Liver (tissue), 9 donors: ENCODE data around the gene FOXD1. TPM values are rescaled to one million over a fixed set of nuclear protein-coding genes. Genes with fewer than 3 reads are reported as not detected.

Experiments used
- DNase-seq: peaks from one replicate; pipeline ENCODE4 v3.0.0-alpha.2; 2017; ENCODE audit warnings: low spot score
- H3K27ac ChIP-seq, 2 donors: one replicate each; pipeline ENCODE4 v1.7.0; 2013; ENCODE audit warnings: inconsistent platforms in 2 of 2, low read length in 2 of 2, control low read depth in 1 of 2, low read depth in 1 of 2, mild to moderate bottlenecking in 1 of 2
- H3K27me3 ChIP-seq, 4 donors: one replicate each; pipeline versions ENCODE4 v1.6.1 to v1.7.0; 2013; ENCODE audit warnings: low read length in 3 of 4, inconsistent platforms in 1 of 4, mild to moderate bottlenecking in 1 of 4, moderate library complexity in 1 of 4; ENCODE audit not compliant: control insufficient read depth in 4 of 4, insufficient read depth in 4 of 4
- H3K36me3 ChIP-seq, 4 donors: one replicate each; pipeline versions ENCODE4 v1.6.1 to v1.7.0; 2013; ENCODE audit warnings: low read length in 3 of 4, mild to moderate bottlenecking in 3 of 4, low read depth in 1 of 4, moderate library complexity in 1 of 4; ENCODE audit not compliant: control insufficient read depth in 4 of 4, insufficient read depth in 3 of 4
- H3K4me1 ChIP-seq, 4 donors: one replicate each; pipeline versions ENCODE4 v1.6.1 to v1.7.0; 2013; ENCODE audit warnings: low read length in 3 of 4, mild to moderate bottlenecking in 3 of 4, moderate library complexity in 1 of 4; ENCODE audit not compliant: control insufficient read depth in 4 of 4, insufficient read depth in 4 of 4
- H3K4me3 ChIP-seq, 3 donors: one replicate each; pipeline versions ENCODE4 v1.6.1 to v1.7.0; 2013; ENCODE audit warnings: low read length in 3 of 3, control low read depth in 1 of 3, low read depth in 1 of 3, mild to moderate bottlenecking in 1 of 3
- H3K9ac ChIP-seq, 2 donors: one replicate each; pipeline ENCODE4 v1.7.0; 2013; ENCODE audit warnings: low read length in 2 of 2, mild to moderate bottlenecking in 2 of 2, moderate library complexity in 2 of 2, control low read depth in 1 of 2, low read depth in 1 of 2
- H3K9me3 ChIP-seq, 4 donors: one replicate each; pipeline versions ENCODE4 v1.6.1 to v1.7.0; 2013; ENCODE audit warnings: low read length in 3 of 4; ENCODE audit not compliant: control insufficient read depth in 4 of 4
- EGR1 ChIP-seq, 2 donors: IDR thresholded peaks; 2 replicates each; pipeline ENCODE4 v1.6.1; 2016 to 2018; ENCODE audit warnings: antibody characterized with exemption in 2 of 2, low read depth in 2 of 2
- FOXA1 ChIP-seq: IDR thresholded peaks from 2 replicates; pipeline ENCODE4 v1.6.1; 2016; ENCODE audit warnings: antibody characterized with exemption
- FOXA2 ChIP-seq: IDR thresholded peaks from 2 replicates; pipeline ENCODE4 v1.6.1; 2016; ENCODE audit warnings: antibody characterized with exemption
- HNF4A ChIP-seq, 2 donors: conservative IDR thresholded peaks; 2 replicates each; pipeline ENCODE4 v1.6.1; 2016; ENCODE audit warnings: antibody characterized with exemption in 2 of 2, mild to moderate bottlenecking in 2 of 2
- HNF4G ChIP-seq: IDR thresholded peaks from 2 replicates; pipeline ENCODE4 v1.6.1; 2016; ENCODE audit warnings: antibody characterized with exemption
- JUND ChIP-seq, 2 donors: IDR thresholded peaks; 2 replicates each; pipeline ENCODE4 v1.6.1; 2016; ENCODE audit warnings: antibody characterized with exemption in 2 of 2
- NR2F2 ChIP-seq: IDR thresholded peaks from 2 replicates; pipeline ENCODE4 v1.6.1; 2016; ENCODE audit warnings: antibody characterized with exemption
- RAD21 ChIP-seq, 2 donors: IDR thresholded peaks; 2 replicates each; pipeline ENCODE4 v1.6.1; 2016; ENCODE audit warnings: antibody characterized with exemption in 2 of 2, mild to moderate bottlenecking in 2 of 2
- TAF1 ChIP-seq: conservative IDR thresholded peaks from 2 replicates; pipeline ENCODE4 v1.6.1; 2016; ENCODE audit warnings: antibody characterized with exemption, mild to moderate bottlenecking
- YY1 ChIP-seq: IDR thresholded peaks from 2 replicates; pipeline ENCODE4 v1.6.1; 2016; ENCODE audit warnings: antibody characterized with exemption, mild to moderate bottlenecking
- WGBS: extraction: QIAGEN DNeasy Blood & Tissue Kit; methylation state at CpG from one replicate; pipeline ENCODE4 v1.1.7; 2013; 5-methylcytosine and 5-hydroxymethylcytosine counted together
- polyA plus RNA-seq, 2 donors: library from polyadenylated mRNA; stranded (reverse) in 1 of 2; unstranded in 1 of 2; fragments of 200-250 nt in 1 of 2; fragments of >200 nt in 1 of 2; fragmentation: Nextera tagmentation in 1 of 2; extraction: Ambion mirVana in 1 of 2; gene quantifications; one replicate each; pipeline versions ENCODE4 v1.2.1 to v1.2.3, GENCODE V29; 2013 to 2015
- total RNA-seq, 2 donors: library from RNA; depleted of rRNA; stranded (reverse); fragments of >200 nt; gene quantifications; one replicate each; pipeline ENCODE4 v1.2.3, GENCODE V29; 2014
- TF ChIP-seq, protein P1 (sequence below): IDR thresholded peaks from 2 replicates; pipeline ENCODE4 v1.6.1; 2016; ENCODE audit warnings: antibody characterized with exemption, mild to moderate bottlenecking
- TF ChIP-seq, protein P2 (sequence below): IDR thresholded peaks from 2 replicates; pipeline ENCODE4 v1.6.1; 2016; ENCODE audit warnings: antibody characterized with exemption
- TF ChIP-seq, protein P3 (sequence below): IDR thresholded peaks from 2 replicates; pipeline ENCODE4 v1.6.1; 2016; ENCODE audit warnings: antibody characterized with exemption
- donor health status: healthy.
- donor health status: healthy.
- donor health status: healthy.
- donor health status: healthy.
- donor health status: healthy.

Gene FOXD1
- total and polyA plus RNA-seq, 4 donors: not detected

DNA sequence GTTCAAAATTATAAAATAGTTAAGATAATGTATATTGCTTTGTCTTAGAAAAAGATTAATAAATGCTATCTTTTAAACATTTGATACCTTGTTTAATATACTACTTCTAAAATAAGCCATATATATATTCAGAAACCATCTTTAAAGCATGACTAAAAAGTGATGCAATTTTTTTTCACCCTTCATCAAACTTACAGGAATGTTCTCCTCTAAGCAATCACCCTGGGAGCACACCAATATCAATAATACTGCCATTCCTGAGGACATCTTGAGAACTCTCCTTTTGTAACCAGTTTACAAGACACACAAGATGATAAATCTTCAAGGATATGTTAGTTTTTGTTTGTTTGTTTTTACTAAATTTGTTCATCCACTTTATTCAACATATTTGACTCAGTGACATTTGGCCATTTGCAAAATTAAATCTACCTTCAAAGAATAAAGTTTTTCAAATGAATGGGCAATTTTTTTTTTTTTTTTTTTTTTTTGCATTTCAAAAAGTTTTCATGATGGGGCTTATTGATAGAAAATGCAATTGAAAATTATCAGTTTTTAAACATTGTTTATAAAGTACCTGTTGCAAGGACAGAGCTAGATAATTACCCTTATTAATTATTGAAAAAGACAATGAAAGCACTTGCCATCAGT lies 17.2 kb downstream of the FOXD1 start:
- DNase-seq: no peak
- H3K9me3 ChIP-seq: no peaks in the 10 kb centered on the region
- no peak for TF ChIP-seq HNF4G
- TF ChIP-seq TAF1: no peak
- TF ChIP-seq, protein P1, sequence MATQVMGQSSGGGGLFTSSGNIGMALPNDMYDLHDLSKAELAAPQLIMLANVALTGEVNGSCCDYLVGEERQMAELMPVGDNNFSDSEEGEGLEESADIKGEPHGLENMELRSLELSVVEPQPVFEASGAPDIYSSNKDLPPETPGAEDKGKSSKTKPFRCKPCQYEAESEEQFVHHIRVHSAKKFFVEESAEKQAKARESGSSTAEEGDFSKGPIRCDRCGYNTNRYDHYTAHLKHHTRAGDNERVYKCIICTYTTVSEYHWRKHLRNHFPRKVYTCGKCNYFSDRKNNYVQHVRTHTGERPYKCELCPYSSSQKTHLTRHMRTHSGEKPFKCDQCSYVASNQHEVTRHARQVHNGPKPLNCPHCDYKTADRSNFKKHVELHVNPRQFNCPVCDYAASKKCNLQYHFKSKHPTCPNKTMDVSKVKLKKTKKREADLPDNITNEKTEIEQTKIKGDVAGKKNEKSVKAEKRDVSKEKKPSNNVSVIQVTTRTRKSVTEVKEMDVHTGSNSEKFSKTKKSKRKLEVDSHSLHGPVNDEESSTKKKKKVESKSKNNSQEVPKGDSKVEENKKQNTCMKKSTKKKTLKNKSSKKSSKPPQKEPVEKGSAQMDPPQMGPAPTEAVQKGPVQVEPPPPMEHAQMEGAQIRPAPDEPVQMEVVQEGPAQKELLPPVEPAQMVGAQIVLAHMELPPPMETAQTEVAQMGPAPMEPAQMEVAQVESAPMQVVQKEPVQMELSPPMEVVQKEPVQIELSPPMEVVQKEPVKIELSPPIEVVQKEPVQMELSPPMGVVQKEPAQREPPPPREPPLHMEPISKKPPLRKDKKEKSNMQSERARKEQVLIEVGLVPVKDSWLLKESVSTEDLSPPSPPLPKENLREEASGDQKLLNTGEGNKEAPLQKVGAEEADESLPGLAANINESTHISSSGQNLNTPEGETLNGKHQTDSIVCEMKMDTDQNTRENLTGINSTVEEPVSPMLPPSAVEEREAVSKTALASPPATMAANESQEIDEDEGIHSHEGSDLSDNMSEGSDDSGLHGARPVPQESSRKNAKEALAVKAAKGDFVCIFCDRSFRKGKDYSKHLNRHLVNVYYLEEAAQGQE: no peak
- TF ChIP-seq, protein P2, sequence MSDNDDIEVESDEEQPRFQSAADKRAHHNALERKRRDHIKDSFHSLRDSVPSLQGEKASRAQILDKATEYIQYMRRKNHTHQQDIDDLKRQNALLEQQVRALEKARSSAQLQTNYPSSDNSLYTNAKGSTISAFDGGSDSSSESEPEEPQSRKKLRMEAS: no peak
- TF ChIP-seq, protein P3, sequence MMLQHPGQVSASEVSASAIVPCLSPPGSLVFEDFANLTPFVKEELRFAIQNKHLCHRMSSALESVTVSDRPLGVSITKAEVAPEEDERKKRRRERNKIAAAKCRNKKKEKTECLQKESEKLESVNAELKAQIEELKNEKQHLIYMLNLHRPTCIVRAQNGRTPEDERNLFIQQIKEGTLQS: no peak
- no peak for TF ChIP-seq EGR1 (IDR thresholded peaks at IDR 0.05; ENCODE audit: low read depth in 2 of 2)
- TF ChIP-seq FOXA1: no peak
- TF ChIP-seq YY1: no peak
- H3K27ac ChIP-seq: no peak overlapping the region
- H3K9ac ChIP-seq: no peak overlapping the region
- H3K4me1 ChIP-seq: peaks cover 0 to under 1% (median 0%) of the 10 kb centered on the region in 4 donors
- H3K27me3 ChIP-seq: peaks cover 5 to 18% (median 14%) of the 10 kb centered on the region in 4 donors
- H3K36me3 ChIP-seq: no peaks in the 10 kb centered on the region
- H3K4me3 ChIP-seq: no peak overlapping the region

DNA sequence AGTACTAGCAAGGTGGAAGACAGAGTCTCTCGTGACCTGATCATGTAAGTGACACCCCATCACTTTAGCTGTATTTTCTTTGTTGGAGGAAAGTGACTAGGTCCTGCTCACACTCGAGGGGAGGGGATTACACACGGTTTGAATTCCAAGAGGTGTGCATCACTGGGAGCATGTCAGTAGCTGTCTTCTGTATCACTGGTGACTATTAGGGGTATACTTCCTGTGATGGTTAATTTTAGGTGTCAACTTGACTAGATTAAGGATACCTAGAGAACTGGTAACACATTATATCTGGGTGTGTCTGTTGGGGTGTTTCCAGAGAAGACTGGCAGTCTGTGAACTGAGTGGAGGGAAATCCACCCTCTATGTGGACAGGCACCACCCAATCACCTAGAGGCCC lies 22.5 kb downstream of the FOXD1 start:
- H3K27me3 ChIP-seq: peaks cover 0 to 10% (median 4%) of the 10 kb centered on the region in 4 donors
- TF ChIP-seq, protein P1: no peak
- TF ChIP-seq HNF4A (conservative IDR thresholded peaks at IDR 0.05): no peak
- no peak for TF ChIP-seq JUND (IDR thresholded peaks at IDR 0.05)
- no peak for TF ChIP-seq NR2F2
- TF ChIP-seq FOXA2: no peak
- TF ChIP-seq RAD21 (IDR thresholded peaks at IDR 0.05): no peak
- no peak for TF ChIP-seq EGR1 (IDR thresholded peaks at IDR 0.05; ENCODE audit: low read depth in 2 of 2)
- TF ChIP-seq, protein P2: no peak
- DNase-seq: no peak

More for the DNA sequence above, 22.5 kb downstream of the FOXD1 start:
- Histone ChIP-seq H3K9ac (no peak overlapping the region), H3K27ac (no peak overlapping the region), H3K4me1 (no peaks in the 10 kb centered on the region), H3K36me3 (no peaks in the 10 kb centered on the region), H3K9me3 (no peaks in the 10 kb centered on the region), H3K4me3 (no peak overlapping the region)
- WGBS: 73% methylated on average over 3 of the region's 3 CpGs
